H9 (cell line): ENCODE measurements around the gene EPN1. TPM values are rescaled to one million over a fixed set of nuclear protein-coding genes. Genes with fewer than 3 reads are reported as not detected.
A peak's percentile ranks its signal among the peaks of the same experiment; 100 is the strongest.

Experiments used
- DNase-seq: peaks from one replicate; pipeline ENCODE4 v3.0.0-alpha.2; 2017
- H2AFZ ChIP-seq: one replicate; pipeline ENCODE4 v1.6.1; 2013; ENCODE audit warnings: mild to moderate bottlenecking, low read length, control low read depth, moderate library complexity
- H2AK5ac ChIP-seq: 2 replicates; pipeline ENCODE4 v1.6.1; 2013; ENCODE audit warnings: low read length, control low read depth, mixed read lengths; ENCODE audit not compliant: insufficient read length
- H2BK120ac ChIP-seq: one replicate; pipeline ENCODE4 v1.6.1; 2013; ENCODE audit warnings: low read depth, mild to moderate bottlenecking, low read length, control low read depth, inconsistent platforms; ENCODE audit not compliant: poor library complexity, severe bottlenecking
- H2BK12ac ChIP-seq: 2 replicates; pipeline ENCODE4 v1.6.1; 2013; ENCODE audit warnings: low read length, control low read depth, mixed read lengths, low read depth; ENCODE audit not compliant: insufficient read length
- H2BK15ac ChIP-seq: 2 replicates; pipeline ENCODE4 v1.6.1; 2013; ENCODE audit warnings: low read depth, low read length, control low read depth
- H2BK20ac ChIP-seq: one replicate; pipeline ENCODE4 v1.6.1; 2013; ENCODE audit warnings: low read depth, mild to moderate bottlenecking, low read length, control low read depth, inconsistent platforms; ENCODE audit not compliant: poor library complexity, severe bottlenecking
- H2BK5ac ChIP-seq: 2 replicates; pipeline ENCODE4 v1.6.1; 2013; ENCODE audit warnings: low read length, control low read depth, mixed read lengths; ENCODE audit not compliant: insufficient read length
- H3K14ac ChIP-seq: 2 replicates; pipeline ENCODE4 v1.6.1; 2013; ENCODE audit warnings: low read length, control low read depth; ENCODE audit not compliant: insufficient read depth
- H3K18ac ChIP-seq: 2 replicates; pipeline ENCODE4 v1.6.1; 2013; ENCODE audit warnings: low read depth, mild to moderate bottlenecking, mixed read lengths, low read length, control low read depth; ENCODE audit not compliant: insufficient read length
- H3K23ac ChIP-seq: 2 replicates; pipeline ENCODE4 v1.6.1; 2013; ENCODE audit warnings: low read length, control low read depth, mixed read lengths, low read depth; ENCODE audit not compliant: insufficient read length
- H3K23me2 ChIP-seq: 2 replicates; pipeline ENCODE4 v1.6.1; 2013; ENCODE audit warnings: low read depth, mild to moderate bottlenecking, mixed read lengths, low read length, control low read depth; ENCODE audit not compliant: insufficient read length, poor library complexity, severe bottlenecking
- H3K27ac ChIP-seq: 2 replicates; pipeline ENCODE4 v1.5.1; 2013; ENCODE audit warnings: low read length, control low read depth, mixed read lengths, low read depth; ENCODE audit not compliant: insufficient read length
- H3K27me3 ChIP-seq: 2 replicates; pipeline ENCODE4 v1.6.1; 2013; ENCODE audit warnings: low read length, control low read depth, inconsistent platforms; ENCODE audit not compliant: insufficient read depth
- H3K4ac ChIP-seq: 2 replicates; pipeline ENCODE4 v1.6.1; 2013; ENCODE audit warnings: low read depth, mild to moderate bottlenecking, control low read depth, inconsistent platforms, low read length, moderate library complexity
- H3K4me1 ChIP-seq: 2 replicates; pipeline ENCODE4 v1.6.1; 2013; ENCODE audit warnings: low read length, control low read depth, inconsistent platforms; ENCODE audit not compliant: insufficient read depth
- H3K4me2 ChIP-seq: 2 replicates; pipeline ENCODE4 v1.6.1; 2013; ENCODE audit warnings: low read length, control low read depth, mixed read lengths; ENCODE audit not compliant: insufficient read length, insufficient read depth
- H3K56ac ChIP-seq: 2 replicates; pipeline ENCODE4 v1.6.1; 2013; ENCODE audit warnings: low read depth, mild to moderate bottlenecking, mixed read lengths, low read length, control low read depth; ENCODE audit not compliant: insufficient read length
- H3K79me1 ChIP-seq: 2 replicates; pipeline ENCODE4 v1.6.1; 2013; ENCODE audit warnings: low read depth, mild to moderate bottlenecking, moderate library complexity, low read length, control low read depth, inconsistent platforms; ENCODE audit not compliant: insufficient read depth, poor library complexity, severe bottlenecking
- H3K79me2 ChIP-seq: 2 replicates; pipeline ENCODE4 v1.6.1; 2013; ENCODE audit warnings: low read length, control low read depth, inconsistent platforms; ENCODE audit not compliant: insufficient read depth
- H3K9ac ChIP-seq: 2 replicates; pipeline ENCODE4 v1.6.1; 2013; ENCODE audit warnings: low read length, control low read depth, mixed read lengths; ENCODE audit not compliant: insufficient read length; ENCODE audit errors: extremely low read depth
- H3K9me3 ChIP-seq: one replicate; pipeline ENCODE4 v1.6.1; 2013; ENCODE audit warnings: low read depth, low read length, inconsistent platforms; ENCODE audit not compliant: control insufficient read depth
- H3T11ph ChIP-seq: one replicate; pipeline ENCODE4 v1.6.1; 2013; ENCODE audit warnings: mild to moderate bottlenecking, low read length, control low read depth, inconsistent platforms
- H4K20me1 ChIP-seq: one replicate; pipeline ENCODE4 v1.6.1; 2013; ENCODE audit not compliant: control insufficient read depth, insufficient read length, insufficient read depth
- H4K5ac ChIP-seq: 2 replicates; pipeline ENCODE4 v1.6.1; 2013; ENCODE audit warnings: low read depth, mild to moderate bottlenecking, mixed read lengths, low read length, control low read depth; ENCODE audit not compliant: insufficient read length
- H4K8ac ChIP-seq: replicated peaks from 2 replicates; pipeline ENCODE4 v1.6.1; 2013; ENCODE audit warnings: low read length, control low read depth, mixed read lengths, low read depth; ENCODE audit not compliant: insufficient read length
- H4K91ac ChIP-seq: 2 replicates; pipeline ENCODE4 v1.6.1; 2013; ENCODE audit warnings: low read depth, mild to moderate bottlenecking, moderate library complexity, mixed read lengths, low read length, control low read depth; ENCODE audit not compliant: insufficient read length
- H3K27ac Mint-ChIP-seq, 3 experiments: 2 replicates in 2 of 3; 3 replicates in 1 of 3; pipeline ENCODE4 v1.8.0; 2020 to 2021; ENCODE audit warnings: mixed read lengths in 3 of 3, mild to moderate bottlenecking in 1 of 3, moderate library complexity in 1 of 3
- H3K27me3 Mint-ChIP-seq: 2 replicates; pipeline ENCODE4 v1.8.0; 2021; ENCODE audit warnings: low read depth, mild to moderate bottlenecking, moderate library complexity, mixed read lengths
- H3K36me3 Mint-ChIP-seq, 3 experiments: 2 replicates in 2 of 3; 3 replicates in 1 of 3; pipeline ENCODE4 v1.8.0; 2020 to 2021; ENCODE audit warnings: low read depth in 3 of 3, mixed read lengths in 3 of 3; ENCODE audit not compliant: insufficient read depth in 1 of 3
- H3K4me1 Mint-ChIP-seq, 2 experiments: 2 replicates each; pipeline ENCODE4 v1.8.0; 2020; ENCODE audit warnings: mixed read lengths in 2 of 2
- H3K4me3 Mint-ChIP-seq, 2 experiments: 2 replicates in 1 of 2; 3 replicates in 1 of 2; pipeline ENCODE4 v1.8.0; 2020 to 2021; ENCODE audit warnings: mild to moderate bottlenecking in 2 of 2, mixed read lengths in 2 of 2, moderate library complexity in 1 of 2
- H3K9me3 Mint-ChIP-seq, 2 experiments: 2 replicates in 1 of 2; 3 replicates in 1 of 2; pipeline ENCODE4 v1.8.0; 2020; ENCODE audit warnings: mild to moderate bottlenecking in 2 of 2, mixed read lengths in 2 of 2, moderate library complexity in 1 of 2
- CTCF ChIP-seq: fragments of 200-600 bp; sonication (generic); conservative IDR thresholded peaks from 3 replicates; pipeline ENCODE4 v1.8.0; 2021; ENCODE audit warnings: antibody characterized with exemption, mild to moderate bottlenecking
- WGBS: extraction: QIAGEN DNeasy Blood & Tissue Kit; methylation state at CpG from one replicate; pipeline ENCODE4 v1.1.7; 2013; ENCODE audit warnings: missing lambda C conversion rate, low lambda C conversion rate, mixed read lengths; ENCODE audit not compliant: insufficient read length; ENCODE audit errors: extremely low coverage; 5-methylcytosine and 5-hydroxymethylcytosine counted together
- total RNA-seq: library from RNA; stranded (reverse); gene quantifications from 2 replicates; pipeline ENCODE4 v1.2.1, GENCODE V29; 2021

EPN1 gene
- total RNA-seq, 1 experiment from 2014 or later, result 159 TPM

DNA sequence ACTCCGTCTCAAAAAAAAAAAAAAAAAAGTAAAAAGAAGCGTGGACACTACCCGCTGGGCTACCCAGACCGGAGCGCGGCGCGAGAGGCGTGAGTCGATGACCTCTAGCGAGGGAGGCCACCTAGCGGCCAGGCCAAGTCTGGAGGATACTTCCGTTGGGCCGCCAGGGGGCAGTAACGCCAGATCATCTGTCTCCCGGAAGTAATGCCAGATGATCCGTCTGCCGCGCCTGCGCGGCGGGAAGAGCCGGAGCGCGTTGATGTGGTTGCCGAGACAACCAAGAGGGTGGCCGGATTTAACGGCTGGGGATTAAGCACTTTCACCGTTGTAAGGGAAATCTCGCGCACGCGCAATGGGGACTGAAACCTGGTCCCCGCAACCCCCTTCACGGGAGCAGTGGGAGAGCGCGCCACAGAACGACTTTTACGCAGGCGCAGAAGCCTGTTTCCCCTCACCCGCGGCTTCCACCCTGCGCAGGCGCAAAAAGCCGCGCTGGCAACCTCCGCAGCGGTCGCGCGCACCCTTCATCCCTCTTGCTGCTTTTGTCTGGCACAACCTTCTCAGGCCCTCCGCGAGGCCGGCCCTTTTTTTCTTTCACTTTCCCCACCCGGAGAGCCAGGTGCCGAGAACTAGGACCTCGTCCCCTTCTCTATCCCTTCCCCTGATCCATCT is 21.2 kb upstream of the EPN1 start:
- TF ChIP-seq CTCF, result peak; percentile 100
- peak overlapping the region; percentile 93 to 94 for H3K4me3 Mint-ChIP-seq
- peak overlapping the region; percentile 79 for H2BK120ac ChIP-seq
- H2BK12ac ChIP-seq, result no peak overlapping the region
- peaks cover 9 to 54% (median 31%) of the 10 kb centered on the region in 3 experiments for H3K36me3 Mint-ChIP-seq
- H4K91ac ChIP-seq, result no peak overlapping the region
- peaks cover 0 to 3% of the 10 kb centered on the region in 2 experiments; a peak in 3 of 5 replicates for H3K9me3 Mint-ChIP-seq
- H3K27me3 Mint-ChIP-seq, result no peaks in the 10 kb centered on the region; the same call in 1 of the 2 replicates
- H3K14ac ChIP-seq, result peak overlapping the region; percentile 89
- peak; percentile 95 for DNase-seq
- H2BK15ac ChIP-seq, result no peak overlapping the region
- peak overlapping the region; percentile 99 to 100 (median 100) for H3K27ac Mint-ChIP-seq
- peaks cover 7% of the 10 kb centered on the region; the same call in 1 of the 2 replicates for H3K4me1 ChIP-seq
- H2AK5ac ChIP-seq, result no peak overlapping the region
- no peaks in the 10 kb centered on the region for H3K27me3 ChIP-seq
- H3T11ph ChIP-seq, result no peak overlapping the region
- peak overlapping the region; percentile 36 for H3K27ac ChIP-seq
- H3K9me3 ChIP-seq, result no peaks in the 10 kb centered on the region
- no peak overlapping the region for H3K56ac ChIP-seq
- H3K4me1 Mint-ChIP-seq, result peaks cover 28 to 32% of the 10 kb centered on the region in 2 experiments
- no peak overlapping the region for H3K4ac ChIP-seq
- H4K8ac ChIP-seq, result no peak overlapping the region
- peaks cover 22% of the 10 kb centered on the region for H3K23me2 ChIP-seq
- H3K79me1 ChIP-seq, result no peaks in the 10 kb centered on the region
- no CpG with 5 or more reads among the region's 57 CpGs for WGBS
- H2BK5ac ChIP-seq, result no peak overlapping the region
- H4K20me1 ChIP-seq, result peaks cover 5% of the 10 kb centered on the region
- H3K79me2 ChIP-seq, result peaks cover 33% of the 10 kb centered on the region
- H3K4me2 ChIP-seq, result peak overlapping the region; percentile 98
- H3K18ac ChIP-seq, result peak overlapping the region; percentile 78
- H3K9ac ChIP-seq, result peak overlapping the region; percentile 85
- no peak overlapping the region for H4K5ac ChIP-seq
- no peak overlapping the region for H2AFZ ChIP-seq
- H2BK20ac ChIP-seq, result no peak overlapping the region
- H3K23ac ChIP-seq, result no peak overlapping the region
